GM18499 (cell line): ENCODE results near the gene PDS5B.
"Not testable (repeated sequence)": the region's sequence is repeated elsewhere in the genome, so short reads cannot be mapped to it uniquely, and the experiment has no call there.

ENCODE experiments used
- ATAC-seq: cut with Tn5 transposase; IDR thresholded peaks from one replicate; pipeline ENCODE4 v1.9.1; 2021; ENCODE audit warnings: moderate number of reproducible peaks; ENCODE audit not compliant: insufficient read depth, unreplicated experiment

The PDS5B gene

DNA sequence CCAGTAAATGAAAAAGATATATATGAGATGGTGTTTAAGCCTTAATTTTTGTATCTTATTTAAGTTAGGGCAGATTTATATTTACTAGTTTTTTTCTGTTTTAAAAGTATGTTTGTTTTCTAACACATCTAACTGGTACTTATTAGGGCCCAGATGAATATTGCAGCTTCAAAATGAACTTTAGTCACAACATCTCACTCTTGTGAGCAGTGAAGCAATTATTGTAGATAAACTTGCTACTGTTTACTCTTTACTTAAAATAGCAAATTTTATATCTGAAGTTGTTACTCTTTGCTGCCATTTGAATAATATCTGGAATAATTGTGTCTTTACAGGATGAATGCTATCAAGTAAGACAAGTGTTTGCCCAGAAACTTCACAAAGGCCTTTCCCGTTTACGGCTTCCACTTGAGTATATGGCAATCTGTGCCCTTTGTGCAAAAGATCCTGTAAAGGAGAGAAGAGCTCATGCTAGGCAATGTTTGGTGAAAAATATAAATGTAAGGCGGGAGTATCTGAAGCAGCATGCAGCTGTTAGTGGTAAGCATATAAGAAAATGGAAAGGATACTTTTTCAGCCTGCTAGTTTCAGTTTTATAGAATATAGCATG is 166.8 kb downstream of the PDS5B start:
- ATAC-seq = no peak

DNA sequence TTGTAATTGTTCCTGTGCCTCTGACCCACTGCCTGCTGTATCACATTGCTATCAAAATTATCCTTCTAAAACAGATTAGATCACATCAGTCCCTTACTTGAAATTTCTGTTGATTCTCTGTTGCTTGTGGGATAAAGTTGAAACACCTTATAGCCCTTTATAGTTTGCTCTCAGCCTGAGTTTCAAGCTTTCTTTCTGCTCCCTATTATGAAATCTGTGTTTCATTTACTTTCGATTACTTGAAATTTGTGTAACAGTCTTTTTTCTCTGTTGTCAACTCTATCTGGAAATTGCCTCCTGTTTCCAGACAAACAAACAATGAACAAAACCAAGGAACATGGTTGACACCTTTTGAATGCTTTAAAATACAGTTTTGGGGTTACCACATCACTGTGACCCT is 167.9 kb downstream of the PDS5B start:
- ATAC-seq = no peak

DNA sequence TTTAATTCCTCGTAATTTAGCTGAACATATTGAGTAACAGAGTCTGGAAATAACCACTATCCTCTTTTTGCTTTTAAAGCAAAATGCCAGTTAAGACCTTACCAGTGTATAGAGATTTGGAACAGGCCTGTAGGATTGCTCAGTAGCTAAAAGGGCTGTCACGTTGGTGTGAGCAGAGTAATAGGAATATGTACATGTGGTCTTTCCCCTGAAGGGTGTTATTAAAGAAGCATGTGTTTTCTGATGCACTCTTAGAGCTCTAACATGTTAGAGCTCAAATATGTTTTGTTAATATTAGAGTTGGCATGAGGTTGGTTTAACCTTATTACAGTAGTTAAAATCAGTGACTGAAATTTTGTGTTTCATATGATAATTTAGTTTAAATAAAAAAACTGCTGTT is 172.9 kb downstream of the PDS5B start:
- no peak for ATAC-seq

DNA sequence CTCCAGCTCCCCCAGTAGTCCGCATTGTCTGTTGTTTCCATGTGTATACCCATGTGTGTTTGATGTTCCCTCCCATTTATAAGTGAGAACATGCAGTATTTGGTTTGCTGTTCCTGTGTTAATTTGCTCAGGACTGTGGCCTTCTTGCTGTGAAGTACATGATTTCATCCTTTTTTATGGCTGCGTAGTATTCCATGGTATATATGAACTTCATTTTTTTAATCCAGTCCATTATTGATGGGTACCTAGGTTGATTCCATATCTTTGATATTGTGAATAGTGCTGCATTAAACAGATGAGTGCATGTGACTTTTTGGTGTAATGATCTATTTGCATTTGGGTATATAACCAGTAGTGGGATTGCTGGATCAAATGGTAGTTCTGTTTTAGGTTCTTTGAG is 175.2 kb downstream of the PDS5B start:
- no peak for ATAC-seq

DNA sequence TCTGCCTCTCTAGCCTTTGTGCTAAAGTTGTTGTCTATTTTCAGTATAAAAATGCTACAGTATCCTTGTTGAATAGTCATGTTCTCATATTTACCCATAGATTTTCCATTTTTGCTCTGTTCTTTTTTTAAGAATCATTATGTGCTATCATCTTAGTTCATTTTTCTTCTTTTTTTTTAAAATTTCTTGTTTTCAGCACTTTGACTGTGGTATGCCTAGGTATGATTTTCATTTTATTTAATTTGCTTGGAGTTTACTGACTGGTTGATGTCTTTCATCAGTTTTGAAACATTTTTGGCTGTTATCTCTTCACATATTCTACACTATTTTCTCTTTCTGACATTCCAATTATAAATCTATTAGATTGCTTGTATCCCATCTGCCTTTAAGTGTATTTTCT is 192.9 kb downstream of the PDS5B start:
- ATAC-seq = no peak

DNA sequence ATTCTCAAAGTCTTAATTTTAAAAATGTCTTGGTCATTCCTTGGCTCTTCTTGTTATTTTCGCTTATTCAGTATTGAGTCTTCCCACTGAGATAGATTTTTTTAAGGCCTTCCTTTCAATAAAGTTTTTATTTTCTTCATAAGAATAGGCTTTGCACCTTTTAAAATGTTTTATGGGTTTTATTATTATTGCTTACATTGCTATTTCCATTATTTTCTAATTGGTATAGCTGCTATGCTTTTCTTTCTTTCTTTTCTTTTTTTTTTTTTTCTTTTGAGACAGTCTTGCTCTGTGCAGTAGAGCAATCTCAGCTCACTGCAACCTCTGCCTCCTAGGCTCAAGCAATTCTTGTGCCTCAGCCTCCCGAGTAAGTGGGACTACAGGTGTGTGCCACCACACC is 195.7 kb downstream of the PDS5B start:
- ATAC-seq = no peak

DNA sequence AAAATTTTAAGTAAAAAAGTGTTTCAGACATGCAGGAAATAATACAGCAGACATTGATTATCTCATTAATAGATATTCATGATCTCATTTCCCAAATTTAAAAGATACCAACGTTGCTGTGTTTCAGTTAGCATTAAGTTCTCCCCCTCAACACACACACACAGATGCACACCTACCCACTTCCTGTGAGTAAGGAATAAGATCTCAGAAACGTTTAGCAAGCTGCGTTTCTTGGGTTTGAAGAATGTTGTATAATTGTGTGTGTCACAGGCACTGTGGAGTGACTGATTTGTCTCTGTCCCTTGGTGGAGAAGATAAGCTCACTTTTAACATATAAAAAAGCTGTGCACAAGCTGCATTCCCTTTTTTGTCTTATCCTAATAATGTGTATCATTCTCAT is 196.8 kb downstream of the PDS5B start:
- no peak for ATAC-seq

DNA sequence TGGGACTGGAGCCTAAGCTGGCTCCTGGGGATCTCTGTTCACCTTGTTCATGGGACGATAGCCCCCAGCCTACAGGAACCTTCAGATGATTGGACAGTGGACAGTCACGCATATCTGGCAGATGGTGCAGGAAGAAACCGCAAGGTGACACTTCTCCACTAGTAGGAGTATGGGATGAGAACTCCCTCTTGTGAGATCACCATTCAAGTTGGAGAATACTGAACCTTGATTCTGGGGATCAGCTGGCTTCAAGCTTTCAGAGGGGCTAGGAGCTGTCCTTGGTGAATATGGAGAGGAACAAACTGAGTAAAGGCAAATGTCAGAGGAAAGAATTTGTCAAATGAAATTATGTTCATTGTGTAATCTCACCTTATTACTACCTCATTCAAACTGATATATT is 204.5 kb downstream of the PDS5B start:
- ATAC-seq = no peak

DNA sequence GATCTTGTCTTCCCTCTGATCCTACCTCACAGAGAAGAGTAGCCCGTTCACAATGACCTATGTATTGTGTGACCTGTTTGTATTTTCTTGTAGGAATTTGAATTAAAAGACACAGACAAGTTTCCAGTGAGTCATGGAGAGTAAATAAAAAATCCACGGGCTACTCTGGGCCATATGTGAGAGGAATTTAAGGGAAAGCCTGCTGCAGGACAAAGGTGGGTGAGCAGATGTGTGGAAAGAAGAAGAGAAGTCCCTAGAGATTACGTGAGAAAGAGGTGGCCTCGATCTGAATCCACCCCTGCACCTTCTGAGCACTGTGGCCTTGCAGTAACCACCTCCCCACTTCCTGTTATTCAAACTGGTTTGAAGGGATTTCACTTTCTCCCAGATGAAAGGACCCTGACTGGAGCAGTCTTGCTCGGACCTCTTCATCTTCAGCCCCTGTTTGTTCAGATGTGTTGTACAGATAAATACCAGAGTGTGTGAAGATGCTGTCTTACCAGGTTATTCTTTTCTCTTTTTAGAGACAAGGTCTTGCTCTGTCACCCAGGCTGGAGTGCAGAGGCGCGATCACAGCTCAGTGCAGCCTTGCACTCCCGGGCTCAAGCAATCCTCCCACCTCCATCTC is 205.4 kb downstream of the PDS5B start:
- ATAC-seq = no peak

DNA sequence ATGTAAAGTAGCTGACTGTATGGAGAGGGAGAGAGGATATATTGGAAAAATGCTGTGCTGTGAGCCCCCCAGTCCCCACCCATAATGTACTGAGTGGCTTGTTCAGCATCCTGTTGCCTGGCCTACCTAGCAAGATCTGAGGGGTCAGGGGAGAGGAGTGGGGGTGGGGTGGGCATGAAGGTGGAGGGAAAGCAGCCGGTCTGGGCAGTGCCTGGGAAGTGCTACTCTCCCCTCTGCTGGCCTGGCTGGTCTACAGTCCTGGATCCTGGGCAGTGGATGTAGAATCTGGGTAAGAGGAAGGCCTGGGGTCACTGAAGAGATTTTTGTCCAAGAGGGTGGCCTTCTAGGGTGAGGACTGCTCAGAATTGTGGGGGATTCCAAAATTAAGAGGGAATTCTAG is 210.5 kb downstream of the PDS5B start:
- no peak for ATAC-seq

DNA sequence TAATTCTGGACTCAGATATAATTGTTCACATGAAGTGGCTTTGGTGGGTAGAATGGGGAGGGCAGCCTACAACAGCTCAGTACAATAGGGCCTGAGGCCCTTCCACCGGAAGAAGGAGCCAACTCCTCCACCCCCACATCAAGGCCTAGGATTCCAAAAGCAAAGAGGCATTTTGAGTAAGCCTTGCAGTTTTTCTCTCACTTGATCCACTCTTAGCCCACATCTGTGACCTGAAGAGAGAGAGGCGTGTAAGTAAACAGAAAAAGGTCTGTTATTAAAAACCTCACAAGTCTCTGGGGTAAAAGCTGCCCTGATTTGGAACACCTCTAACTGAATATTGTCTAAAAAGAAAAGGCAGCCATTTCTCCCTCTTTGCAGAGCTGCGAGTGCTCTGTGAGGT is 215.9 kb downstream of the PDS5B start:
- ATAC-seq = no peak

DNA sequence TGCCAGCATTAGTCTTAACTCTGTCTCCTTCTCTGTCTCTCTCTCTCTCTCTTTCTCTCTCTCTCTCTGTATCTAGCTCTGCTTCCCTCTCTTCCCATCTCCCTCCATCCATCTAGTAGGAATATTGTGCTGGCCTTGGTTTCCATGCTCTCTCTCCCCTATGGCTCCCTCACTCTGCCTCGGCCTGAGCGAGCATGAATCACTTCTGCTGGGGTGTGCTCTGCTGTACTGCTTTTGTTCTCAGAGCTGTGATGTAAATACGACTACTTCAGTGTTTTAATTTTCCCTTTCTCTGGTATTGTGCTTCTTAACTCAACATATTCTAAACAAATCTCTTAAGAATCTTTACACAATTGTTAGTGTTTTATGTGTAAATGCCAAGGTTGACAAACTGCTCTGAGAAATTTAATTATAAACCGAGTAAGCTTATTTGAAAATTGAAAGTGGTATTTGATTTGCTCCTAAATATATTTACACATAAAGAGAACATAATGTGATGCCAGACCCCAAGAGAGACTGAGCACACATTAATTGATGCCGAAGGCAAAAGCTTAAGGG is 218.5 kb downstream of the PDS5B start:
- ATAC-seq = no peak

DNA sequence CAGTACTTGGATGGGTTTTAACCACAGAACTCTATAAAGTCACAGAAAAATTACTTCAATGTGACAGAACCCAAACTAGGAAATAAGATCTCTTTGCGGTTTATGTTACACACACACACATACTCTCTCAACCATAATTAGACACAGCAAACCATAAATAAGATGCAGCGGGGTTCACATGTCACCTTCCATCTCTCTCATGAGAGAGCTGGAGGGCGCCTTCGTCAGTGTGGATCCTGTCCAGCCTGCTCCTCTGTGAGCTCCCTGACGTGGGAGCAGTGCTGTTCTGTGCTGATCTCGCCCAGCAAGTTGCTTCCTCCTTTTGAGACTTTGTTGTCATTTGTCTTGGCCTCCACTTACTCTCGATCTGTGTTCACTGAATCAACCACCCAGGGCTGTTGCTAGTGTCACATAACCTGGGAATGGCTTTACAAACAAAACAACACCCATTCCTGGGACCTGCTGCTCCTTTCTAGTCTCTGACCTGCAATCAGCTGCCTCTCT is 225.1 kb downstream of the PDS5B start:
- peak; percentile 48 for ATAC-seq

DNA sequence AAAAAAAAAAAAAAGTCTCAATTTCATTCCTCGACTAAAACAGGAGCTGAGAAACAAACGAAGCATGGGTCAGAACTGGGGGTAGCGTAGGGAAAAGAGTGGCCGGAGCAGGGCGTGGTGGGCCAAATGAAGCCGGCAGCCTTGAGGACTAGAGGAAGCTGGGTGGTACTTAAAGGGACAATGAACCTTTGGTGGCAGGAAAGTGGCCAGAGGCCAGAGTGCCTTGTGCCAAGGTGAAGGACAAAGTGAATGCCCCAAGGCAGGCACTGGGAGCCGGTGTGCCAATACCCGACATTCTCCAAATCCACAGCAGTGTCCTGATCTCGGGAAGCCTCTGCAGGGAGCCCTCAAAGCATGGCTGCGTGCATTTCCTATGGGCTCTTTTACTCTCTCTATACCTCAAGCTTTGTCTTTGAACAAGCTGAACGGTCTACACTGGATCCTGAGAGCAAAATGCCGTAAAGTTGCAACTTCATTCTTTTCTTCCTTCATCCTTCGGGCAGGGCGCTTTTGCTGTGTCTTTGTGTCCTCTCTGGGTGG is 235.0 kb downstream of the PDS5B start:
- no peak for ATAC-seq

DNA sequence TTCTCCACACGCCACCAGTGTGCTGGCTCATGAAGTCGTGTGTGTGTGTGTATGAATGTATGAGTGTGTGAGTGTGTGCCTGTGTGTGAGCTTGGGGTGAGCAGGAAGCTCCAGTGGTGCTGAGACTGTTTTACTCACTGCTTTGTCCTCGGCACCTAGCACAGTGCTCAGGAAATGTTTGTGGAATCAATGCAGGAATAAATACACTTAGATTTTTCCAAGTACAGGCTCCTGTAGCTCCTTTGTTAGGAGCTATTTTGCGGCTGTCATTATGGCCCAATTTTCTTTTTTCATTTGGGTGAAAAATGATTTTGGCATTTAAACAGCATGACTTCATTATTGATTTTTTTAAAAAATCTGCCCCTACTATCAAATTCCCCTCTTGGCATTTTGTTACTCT is 236.5 kb downstream of the PDS5B start:
- no peak for ATAC-seq

DNA sequence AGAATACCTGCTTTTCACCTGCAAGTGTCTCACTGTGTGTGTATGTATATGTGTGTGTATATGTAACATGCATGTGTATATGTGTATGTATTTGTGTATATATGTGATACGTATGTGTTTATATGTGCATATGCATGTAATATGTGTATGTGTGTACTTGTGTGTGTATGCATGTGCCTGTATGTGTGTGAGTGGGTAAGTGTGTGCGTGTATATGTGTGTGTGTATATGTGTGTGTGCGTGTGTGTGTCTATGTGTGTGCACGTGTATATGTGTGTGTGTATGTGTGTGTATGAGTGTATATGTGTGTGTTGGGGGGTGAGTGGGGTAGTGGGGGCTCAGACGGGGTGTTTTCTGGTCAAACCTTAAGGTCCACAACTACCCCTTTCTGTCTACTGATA is 237.3 kb downstream of the PDS5B start:
- ATAC-seq = no peak

DNA sequence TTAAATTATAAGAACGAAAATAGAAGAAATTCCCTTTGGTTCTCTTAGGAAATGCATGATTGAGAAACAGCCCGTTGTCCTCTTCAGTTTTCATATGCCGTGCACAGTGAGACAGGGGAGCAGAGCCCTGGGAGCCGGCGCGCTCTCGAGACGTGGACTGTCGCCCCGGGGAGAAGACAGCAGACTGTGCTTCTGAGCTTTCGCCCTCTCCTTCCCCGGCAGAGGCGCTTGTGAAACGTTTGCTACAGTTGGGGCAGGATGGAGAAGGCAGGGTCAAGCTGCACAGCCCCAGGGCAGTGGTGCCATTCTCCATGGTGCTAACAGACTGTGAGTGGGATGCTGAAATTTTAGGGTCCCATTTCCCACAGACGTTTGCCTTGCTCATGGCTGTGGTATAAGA is 237.8 kb downstream of the PDS5B start:
- no peak for ATAC-seq

DNA sequence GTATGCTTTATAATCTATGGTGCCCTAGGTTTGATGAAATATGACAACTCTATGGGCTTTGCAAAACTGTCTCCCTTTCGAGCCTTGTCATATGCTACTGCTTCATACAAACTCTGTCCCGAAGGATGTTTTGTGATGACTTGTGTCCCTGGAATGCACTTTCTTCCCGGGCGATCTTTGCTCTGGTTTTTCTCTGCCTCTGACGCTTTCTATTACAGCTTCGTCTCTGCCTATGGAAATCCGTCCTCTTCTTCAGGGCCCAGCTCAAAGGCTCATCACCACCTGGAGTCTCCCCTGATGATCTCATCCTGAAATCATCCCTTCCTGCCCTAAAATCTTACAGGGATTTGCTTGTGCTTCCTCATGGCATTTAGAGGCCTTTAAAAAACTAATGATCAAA is 238.4 kb downstream of the PDS5B start:
- no peak for ATAC-seq

DNA sequence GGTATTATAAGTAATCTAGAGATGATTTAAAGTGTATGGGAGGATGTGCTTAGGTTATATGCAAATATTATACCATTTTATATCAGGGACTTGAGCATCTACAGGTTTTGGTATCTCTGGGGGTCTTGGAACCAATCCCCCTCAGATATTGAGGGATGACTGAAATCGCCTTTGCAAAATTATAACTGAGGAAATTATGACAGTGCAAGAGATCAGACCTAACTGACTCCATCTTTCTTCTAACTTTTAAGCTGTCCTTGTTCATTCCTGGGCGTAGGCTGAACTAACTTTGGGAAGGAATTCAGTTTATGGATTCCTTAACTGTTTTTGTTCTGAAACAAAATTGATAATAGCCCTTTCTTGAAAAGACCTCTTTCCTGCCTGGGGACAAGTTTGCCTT is 239.2 kb downstream of the PDS5B start:
- ATAC-seq = no peak

DNA sequence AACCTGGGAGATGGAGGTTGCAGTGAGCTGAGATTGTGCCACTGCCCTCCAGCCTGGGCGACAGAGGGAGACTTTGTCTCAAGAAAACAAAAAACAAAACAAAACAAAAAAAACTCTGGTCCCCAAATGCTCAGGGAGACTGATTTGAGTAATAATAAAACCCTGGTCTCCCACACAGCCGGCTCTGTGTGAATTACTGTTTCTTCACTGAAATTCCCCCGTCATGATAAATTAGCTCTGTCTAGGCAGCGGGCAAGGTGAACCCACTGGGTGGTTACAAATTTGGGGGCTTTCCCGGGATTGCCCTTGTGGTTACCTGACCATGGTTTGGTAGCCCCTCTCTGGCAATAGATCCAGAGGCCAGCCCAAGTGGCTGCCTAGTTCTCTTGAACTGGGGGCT is 240.1 kb downstream of the PDS5B start:
- not testable (repeated sequence) for ATAC-seq
